ENCODE results near the gene ZMYND8.

ZMYND8 gene

GRCh38 chr20:47204008-47204849 lies 152.3 kb downstream of the ZMYND8 start:
- H3K4me3 ChIP-seq (ENCODE audit: low read length), result no peak overlapping the region
- no peak for TF ChIP-seq ZNF274 (IDR thresholded peaks at IDR 0.05; ENCODE audit: low read depth, low read length)

- H3K4me3 ChIP-seq (ENCODE audit: low read length), result no peak overlapping the region
- no peak for TF ChIP-seq ZNF274 (IDR thresholded peaks at IDR 0.05; ENCODE audit: low read depth, low read length)
Measured at GRCh38 chr20:47202733-47203667, 153.5 kb downstream of the ZMYND8 start.

- no peak overlapping the region for H3K4me3 ChIP-seq (ENCODE audit: low read length)
- TF ChIP-seq ZNF274 (IDR thresholded peaks at IDR 0.05; ENCODE audit: low read depth, low read length), result no peak
Measured at GRCh38 chr20:47201074-47201730, 155.3 kb downstream of the ZMYND8 start.

GRCh38 chr20:47198996-47199552 lies 157.4 kb downstream of the ZMYND8 start:
- H3K4me3 ChIP-seq (ENCODE audit: low read length), result no peak overlapping the region
- no peak for TF ChIP-seq ZNF274 (IDR thresholded peaks at IDR 0.05; ENCODE audit: low read depth, low read length)

- H3K4me3 ChIP-seq (ENCODE audit: low read length), result no peak overlapping the region
- TF ChIP-seq ZNF274 (IDR thresholded peaks at IDR 0.05; ENCODE audit: low read depth, low read length), result no peak
Measured at GRCh38 chr20:47198254-47198671, 158.2 kb downstream of the ZMYND8 start.

GRCh38 chr20:47196091-47197081 lies 160.1 kb downstream of the ZMYND8 start:
- H3K4me3 ChIP-seq (ENCODE audit: low read length), result no peak overlapping the region
- no peak for TF ChIP-seq ZNF274 (IDR thresholded peaks at IDR 0.05; ENCODE audit: low read depth, low read length)

GRCh38 chr20:47195573-47195972 lies 160.9 kb downstream of the ZMYND8 start:
- no peak for TF ChIP-seq ZNF274 (IDR thresholded peaks at IDR 0.05; ENCODE audit: low read depth, low read length)
- H3K4me3 ChIP-seq (ENCODE audit: low read length), result no peak overlapping the region

- no peak overlapping the region for H3K4me3 ChIP-seq (ENCODE audit: low read length)
Measured at GRCh38 chr20:47191956-47192355, 164.5 kb downstream of the ZMYND8 start.

GRCh38 chr20:47191074-47191673 lies 165.3 kb downstream of the ZMYND8 start:
- H3K4me3 ChIP-seq (ENCODE audit: low read length), result no peak overlapping the region
- no peak for TF ChIP-seq ZNF274 (IDR thresholded peaks at IDR 0.05; ENCODE audit: low read depth, low read length)

More at GRCh38 chr20:47191956-47192355, 164.5 kb downstream of the ZMYND8 start:
- TF ChIP-seq ZNF274 (IDR thresholded peaks at IDR 0.05; ENCODE audit: low read depth, low read length), result no peak

- no peak overlapping the region for H3K4me3 ChIP-seq (ENCODE audit: low read length)
- TF ChIP-seq ZNF274 (IDR thresholded peaks at IDR 0.05; ENCODE audit: low read depth, low read length), result no peak
Measured at GRCh38 chr20:47189060-47189459, 167.4 kb downstream of the ZMYND8 start.

- no peak for TF ChIP-seq ZNF274 (IDR thresholded peaks at IDR 0.05; ENCODE audit: low read depth, low read length)
- H3K4me3 ChIP-seq (ENCODE audit: low read length), result no peak overlapping the region
Measured at GRCh38 chr20:47188540-47188939, 168.0 kb downstream of the ZMYND8 start.

- no peak for TF ChIP-seq ZNF274 (IDR thresholded peaks at IDR 0.05; ENCODE audit: low read depth, low read length)
- H3K4me3 ChIP-seq (ENCODE audit: low read length), result no peak overlapping the region
Measured at GRCh38 chr20:47187450-47188195, 168.9 kb downstream of the ZMYND8 start.

Data from GM08714 (cell line).